Loucy (cell line): Measurements from ENCODE around the gene TLX3.

Experiments
- EZH2phosphoT487 ChIP-seq: fragments of 200-600 bp; IDR thresholded peaks from 2 replicates; pipeline ENCODE4 v1.6.1; 2018; ENCODE audit warnings: antibody characterized with exemption, mild to moderate bottlenecking, moderate library complexity, borderline replicate concordance
- TF ChIP-seq, protein P1 (sequence below): fragments of 200-600 bp; sonication (generic); conservative IDR thresholded peaks from 2 replicates; pipeline ENCODE4 v1.5.1; 2014; ENCODE audit warnings: mild to moderate bottlenecking, antibody characterized with exemption, low read length

GRCh38 chr5:171323806-171324632 lies 15.0 kb downstream of the TLX3 start:
- TF ChIP-seq, protein P1, sequence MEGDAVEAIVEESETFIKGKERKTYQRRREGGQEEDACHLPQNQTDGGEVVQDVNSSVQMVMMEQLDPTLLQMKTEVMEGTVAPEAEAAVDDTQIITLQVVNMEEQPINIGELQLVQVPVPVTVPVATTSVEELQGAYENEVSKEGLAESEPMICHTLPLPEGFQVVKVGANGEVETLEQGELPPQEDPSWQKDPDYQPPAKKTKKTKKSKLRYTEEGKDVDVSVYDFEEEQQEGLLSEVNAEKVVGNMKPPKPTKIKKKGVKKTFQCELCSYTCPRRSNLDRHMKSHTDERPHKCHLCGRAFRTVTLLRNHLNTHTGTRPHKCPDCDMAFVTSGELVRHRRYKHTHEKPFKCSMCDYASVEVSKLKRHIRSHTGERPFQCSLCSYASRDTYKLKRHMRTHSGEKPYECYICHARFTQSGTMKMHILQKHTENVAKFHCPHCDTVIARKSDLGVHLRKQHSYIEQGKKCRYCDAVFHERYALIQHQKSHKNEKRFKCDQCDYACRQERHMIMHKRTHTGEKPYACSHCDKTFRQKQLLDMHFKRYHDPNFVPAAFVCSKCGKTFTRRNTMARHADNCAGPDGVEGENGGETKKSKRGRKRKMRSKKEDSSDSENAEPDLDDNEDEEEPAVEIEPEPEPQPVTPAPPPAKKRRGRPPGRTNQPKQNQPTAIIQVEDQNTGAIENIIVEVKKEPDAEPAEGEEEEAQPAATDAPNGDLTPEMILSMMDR = no peak
- TF ChIP-seq EZH2phosphoT487 = no peak
